ENCODE measurements around the gene CCDC137.

DNA sequence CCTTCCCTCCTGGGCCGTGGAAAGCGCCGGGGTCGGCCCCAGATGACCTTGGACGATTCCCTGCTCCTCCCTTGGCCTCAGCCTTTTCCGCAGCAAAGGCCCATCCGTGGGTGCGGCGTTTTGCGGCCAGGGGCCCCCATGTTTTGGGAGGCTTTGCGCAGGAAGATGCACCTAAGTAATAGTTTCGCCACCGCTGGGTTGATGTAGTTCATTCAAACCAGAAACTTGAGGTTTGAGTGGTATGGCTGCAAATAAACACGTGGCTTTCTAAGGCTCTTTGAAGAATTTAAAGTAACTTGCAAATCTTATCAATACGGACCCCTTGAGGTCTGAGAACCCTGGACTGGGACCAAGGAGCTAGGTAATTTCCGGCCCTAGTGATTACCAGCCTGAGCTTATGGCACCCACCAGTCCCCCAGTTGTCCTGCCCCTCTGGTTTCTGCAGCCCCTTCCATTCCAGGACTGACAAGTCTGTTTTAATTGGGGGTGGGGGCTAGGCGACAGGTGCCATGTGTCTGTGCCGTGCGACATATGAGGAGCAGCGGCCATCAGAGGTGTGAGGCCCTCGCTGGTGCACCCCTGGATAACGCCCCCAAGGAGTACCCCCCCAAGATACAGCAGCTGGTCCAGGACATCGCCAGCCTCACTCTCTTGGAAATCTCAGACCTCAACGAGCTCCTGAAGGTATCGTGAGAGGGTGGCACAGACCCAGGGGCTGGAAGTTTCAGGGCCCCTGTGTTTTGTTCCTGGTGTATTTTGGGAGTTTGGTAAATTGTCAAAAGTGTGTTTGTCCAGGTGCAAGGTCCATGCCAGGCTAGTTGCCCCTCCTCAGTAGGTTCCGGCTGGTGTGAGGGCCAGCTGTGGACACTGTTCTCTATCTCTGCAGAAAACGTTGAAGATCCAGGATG, 37.5 kb downstream of the CCDC137 start:
- TF ChIP-seq, protein P1, sequence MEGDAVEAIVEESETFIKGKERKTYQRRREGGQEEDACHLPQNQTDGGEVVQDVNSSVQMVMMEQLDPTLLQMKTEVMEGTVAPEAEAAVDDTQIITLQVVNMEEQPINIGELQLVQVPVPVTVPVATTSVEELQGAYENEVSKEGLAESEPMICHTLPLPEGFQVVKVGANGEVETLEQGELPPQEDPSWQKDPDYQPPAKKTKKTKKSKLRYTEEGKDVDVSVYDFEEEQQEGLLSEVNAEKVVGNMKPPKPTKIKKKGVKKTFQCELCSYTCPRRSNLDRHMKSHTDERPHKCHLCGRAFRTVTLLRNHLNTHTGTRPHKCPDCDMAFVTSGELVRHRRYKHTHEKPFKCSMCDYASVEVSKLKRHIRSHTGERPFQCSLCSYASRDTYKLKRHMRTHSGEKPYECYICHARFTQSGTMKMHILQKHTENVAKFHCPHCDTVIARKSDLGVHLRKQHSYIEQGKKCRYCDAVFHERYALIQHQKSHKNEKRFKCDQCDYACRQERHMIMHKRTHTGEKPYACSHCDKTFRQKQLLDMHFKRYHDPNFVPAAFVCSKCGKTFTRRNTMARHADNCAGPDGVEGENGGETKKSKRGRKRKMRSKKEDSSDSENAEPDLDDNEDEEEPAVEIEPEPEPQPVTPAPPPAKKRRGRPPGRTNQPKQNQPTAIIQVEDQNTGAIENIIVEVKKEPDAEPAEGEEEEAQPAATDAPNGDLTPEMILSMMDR (IDR thresholded peaks at IDR 0.05), result no peak
- no peak for TF ChIP-seq POLR2AphosphoS5 (IDR thresholded peaks at IDR 0.05)

All from prostate gland (tissue), 2 donors.